Dermis microvascular lymphatic vessel endothelial cell (primary cell): Measurements from ENCODE around the gene PI4KB. TPM values are rescaled to one million over a fixed set of nuclear protein-coding genes. Genes with fewer than 3 reads are reported as not detected.
"Not testable (repeated sequence)": the region's sequence is repeated elsewhere in the genome, so short reads cannot be mapped to it uniquely, and the experiment has no call there.

Source experiments
- DNase-seq, 2 donors: peaks; one replicate each; pipeline versions ENCODE4 v3.0.0 to v3.0.0-alpha.2; 2010; ENCODE audit warnings: low read depth in 2 of 2
- total RNA-seq: library from RNA; depleted of rRNA; stranded (reverse); fragments of >200 nt; gene quantifications from 2 replicates; pipeline ENCODE4 v1.2.1, GENCODE V29; 2014

The PI4KB gene
- 29.7 and 38.1 TPM in 2 replicates for total RNA-seq

DNA sequence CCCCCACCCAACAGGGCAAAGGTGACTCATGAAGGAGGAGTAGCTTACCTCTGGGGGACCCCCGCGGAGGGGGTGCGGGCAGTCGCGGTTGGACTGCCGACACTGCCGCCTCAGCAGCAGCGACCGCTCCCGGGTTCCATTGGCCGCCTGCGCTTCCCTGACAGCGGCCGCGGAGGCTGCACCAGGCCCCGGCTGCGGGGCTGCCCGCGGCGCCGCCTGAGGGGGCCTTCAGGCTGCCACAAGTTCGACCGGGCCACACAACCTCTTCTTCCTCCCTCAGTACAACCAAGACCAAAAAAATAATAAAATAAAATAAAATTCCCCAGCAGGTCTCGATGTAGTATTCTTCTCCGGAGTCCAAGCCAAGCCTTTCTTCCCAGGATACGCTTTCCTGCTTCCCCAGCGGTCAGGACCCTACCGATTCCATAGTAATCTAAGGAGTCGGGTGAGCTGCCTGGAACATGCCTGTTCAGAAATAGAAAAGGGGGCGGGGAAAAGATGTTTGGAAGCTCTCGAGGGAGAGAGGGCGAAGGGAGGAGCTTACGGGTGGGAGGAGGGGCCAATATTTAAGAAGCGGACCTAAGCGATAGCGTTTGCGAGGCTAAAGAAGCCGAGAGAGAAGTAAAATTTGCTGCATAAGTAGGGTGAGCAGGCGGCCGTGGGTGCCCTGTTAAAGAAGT, at the start of gene PI4KB:
Gene PI4KB, minus strand, starts transcription at position 194 of the 680 bp plus-strand sequence. CDS start 10,935 bp downstream, outside the sequence.
- peak; percentile 93 to 98 for DNase-seq

DNA sequence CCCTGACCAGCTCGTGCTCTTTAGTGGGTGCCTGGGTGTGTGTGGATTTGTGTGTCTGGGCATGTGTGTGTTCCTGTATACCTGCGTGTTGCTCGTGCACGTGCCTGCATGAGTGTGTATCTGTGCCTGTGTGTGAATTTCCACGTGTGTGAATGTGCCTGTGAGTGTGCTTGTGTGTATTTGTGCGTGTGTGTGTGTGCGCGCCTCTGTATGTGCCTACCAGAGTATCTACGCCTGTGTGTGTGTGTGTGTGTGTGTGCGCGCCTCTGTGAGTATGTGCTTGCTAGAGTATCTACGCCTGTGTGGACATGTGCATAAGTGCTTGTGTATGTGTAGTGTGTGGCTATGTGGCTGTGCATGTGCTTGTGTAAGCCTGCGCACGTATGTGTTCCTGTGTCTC, 46.0 kb upstream of the PI4KB start:
- DNase-seq: no peak

DNA sequence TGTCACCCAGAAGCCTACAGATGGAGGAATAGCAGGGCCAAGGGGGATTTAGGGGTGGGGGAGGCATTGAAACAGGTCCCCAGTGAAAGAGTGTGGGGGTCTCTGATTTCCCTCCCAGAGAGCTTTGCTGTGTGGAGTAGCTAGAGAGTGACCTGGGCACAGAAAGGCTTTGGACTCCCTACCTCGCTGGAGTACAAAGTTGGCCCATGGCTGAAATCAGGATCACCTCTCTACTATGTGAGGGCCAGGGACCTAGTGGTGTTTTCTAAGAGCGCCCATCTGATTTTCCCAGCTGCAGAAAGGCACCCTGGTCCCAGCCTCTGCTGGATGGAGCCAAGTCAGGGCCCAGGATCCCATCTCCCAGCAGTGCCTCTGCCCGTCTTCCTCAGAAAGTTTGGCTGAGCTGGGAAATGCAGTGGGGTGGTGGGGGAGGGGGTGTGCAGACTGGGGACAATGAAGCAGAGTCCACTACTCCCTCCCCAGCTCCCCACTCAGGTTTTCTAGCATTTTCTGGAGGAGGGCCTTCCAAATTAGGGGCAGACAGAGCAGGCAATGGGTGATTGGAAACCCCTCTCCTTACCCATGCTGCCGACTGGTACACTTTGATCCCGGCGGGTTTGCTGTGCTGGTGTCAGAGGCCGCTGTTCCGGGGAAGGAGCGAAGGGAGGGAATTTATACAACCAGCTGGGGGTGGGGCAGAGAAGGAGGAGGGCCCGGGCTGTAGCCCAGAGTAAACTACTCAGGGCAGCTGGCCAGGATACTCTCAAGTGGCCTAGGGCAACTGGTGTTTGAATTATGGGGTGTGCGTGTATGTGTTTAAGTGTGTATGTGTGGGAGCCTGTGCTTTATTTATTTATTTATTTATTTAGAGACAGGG, 45.1 kb upstream of the PI4KB start, which contains the start of gene SELENBP1:
Gene SELENBP1, minus strand, starts transcription at position 648 of the 877 bp plus-strand sequence. Its CDS starts 64 bp downstream, at position 584.
- peak in 1 of 2 donors; percentile 19 for DNase-seq

DNA sequence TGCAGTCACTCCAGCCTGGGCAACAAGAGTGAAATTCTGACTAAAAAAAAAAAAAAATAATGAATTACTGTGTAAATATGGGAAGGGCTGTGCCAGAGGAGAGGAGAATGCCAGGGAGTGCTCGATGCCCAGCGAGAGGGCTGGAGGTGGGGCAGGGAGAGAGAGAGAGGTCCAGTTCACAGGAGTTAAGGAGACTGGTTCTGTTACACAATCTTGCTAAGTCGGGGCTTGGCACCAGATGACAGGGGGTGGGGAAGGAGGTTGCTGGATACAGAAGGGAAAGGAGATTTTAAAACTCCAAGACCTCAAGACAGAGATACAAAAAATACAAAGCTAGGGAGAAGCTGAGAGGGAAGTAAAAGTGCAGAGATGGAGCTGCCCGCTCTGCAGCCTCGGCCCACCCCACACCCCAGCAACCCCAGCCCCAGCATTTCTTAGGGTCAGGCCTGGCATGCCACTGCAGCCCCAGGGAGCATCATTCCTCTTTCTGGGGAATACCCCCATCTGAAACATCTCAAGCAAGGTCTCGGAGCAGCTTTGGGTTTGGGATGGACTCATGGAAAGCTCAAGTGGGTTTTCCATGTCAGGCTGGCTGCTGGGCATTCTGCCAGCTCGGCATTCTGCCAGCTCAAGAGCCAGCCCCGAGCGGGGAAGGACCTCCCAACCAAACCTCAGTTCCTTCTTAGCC, 44.3 kb upstream of the PI4KB start:
- peak in 1 of 2 donors; percentile 56 for DNase-seq

DNA sequence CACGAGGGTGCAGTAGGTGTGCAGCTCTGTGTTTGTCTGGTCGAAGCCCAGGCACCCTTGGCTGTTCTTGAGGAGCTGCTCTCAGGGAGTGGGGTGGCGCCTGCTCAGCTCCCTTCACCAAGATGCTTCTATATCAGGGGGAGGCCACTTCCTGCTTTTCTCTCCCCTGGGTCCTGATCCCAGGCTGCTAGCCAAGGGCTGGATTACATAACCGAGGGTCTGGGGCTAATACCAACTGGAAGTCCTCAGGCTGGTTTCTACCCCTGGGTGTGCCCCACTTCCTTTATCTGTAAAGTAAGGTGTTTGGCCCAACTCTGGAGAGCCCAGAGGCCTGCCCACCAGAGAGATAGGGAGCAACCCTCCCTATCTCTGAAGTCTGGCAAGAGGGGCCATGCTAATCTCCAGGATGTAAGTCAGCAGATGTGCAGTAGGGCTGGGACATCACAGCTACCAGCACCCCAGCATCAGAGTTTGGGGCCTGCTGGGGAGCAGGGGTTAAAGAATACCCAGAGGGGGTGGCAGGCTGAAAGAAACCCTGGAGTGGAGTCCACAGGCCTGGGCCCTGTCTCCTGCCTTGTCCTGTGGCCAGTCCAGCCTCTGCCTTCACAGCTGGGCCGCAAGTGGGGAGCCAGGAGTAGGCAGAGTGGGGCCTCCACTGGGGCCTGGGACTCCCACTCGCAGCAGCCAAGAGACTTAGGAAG, 43.1 kb upstream of the PI4KB start:
- no peak for DNase-seq

DNA sequence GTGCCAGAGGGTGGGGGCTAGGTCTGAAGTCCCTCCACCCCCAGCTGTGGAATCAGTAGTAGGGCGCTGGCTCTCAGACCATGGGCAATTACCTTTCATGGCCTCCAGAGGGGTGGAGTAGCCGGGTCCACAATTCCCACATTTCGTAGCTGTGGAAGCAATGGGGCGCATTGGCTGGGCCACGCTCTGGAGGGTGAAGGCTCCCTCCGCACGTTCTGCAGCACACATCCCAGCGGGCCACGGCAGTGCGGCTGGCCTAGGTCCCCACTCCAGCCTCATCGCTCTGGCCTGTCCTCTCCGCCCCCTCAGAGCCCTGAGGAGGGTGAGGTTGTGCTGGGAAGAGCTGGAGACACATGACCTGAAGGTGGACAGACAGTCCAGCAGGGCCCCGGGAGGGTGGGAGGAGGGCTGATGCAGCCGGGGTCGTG, 42.4 kb upstream of the PI4KB start:
- DNase-seq: no peak

DNA sequence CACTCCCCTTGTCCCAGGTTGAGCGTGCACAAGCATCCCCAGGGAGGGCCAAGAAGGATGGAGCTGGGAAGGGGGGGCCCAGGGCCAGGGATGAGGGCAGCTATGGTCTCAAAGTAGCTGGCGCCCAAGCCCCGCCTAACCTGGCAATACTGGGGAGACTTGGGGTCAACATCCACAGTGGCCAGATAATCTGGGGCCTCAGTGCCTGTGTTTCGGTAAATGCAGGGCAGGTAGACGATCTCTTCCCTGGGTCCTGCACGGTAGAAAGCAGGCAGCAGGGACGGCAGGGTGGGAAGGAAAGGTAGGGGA, 42.0 kb upstream of the PI4KB start:
- DNase-seq: no peak

DNA sequence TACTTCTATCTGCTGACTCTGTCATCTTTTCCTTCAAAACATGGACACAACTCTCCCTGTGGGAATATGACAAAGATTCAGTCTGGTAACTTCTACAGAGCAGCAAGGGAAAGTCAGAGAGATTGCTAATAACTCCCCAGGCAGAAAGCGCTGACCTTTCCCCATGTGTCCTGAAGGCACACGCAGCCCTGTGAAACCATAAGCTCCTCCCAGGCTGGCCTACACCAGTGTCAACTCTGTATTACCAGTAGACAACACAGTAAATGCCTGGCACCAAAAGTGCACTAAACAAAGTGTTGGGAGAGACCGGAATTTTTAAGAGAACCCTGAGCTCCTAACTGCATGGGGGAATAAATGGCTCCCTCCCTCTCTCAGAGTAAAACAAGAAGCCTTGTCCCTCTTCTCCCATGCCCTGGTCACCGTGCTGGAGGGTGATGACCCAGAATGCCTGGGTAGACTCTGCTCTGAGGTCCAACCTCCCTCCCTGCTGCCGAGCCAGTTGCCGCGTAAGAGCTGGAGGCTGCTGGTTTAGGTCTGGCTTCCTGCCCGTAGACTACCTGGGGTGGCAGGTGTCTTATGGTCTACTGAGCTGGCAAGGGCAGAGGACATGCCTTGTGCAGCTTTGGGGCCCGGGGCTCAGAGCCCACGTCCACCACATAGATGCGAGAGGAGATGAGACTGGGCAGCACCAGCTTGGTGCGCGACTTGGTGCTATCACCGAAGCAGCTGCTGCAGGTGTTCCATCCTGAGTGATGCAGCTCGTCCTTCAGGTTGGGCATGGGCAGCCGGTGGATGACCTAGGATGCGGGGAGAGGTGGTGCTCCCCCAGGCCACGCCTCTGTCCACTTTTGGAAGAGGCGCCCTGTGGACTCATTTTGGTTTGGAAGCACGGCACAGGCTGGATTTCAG, 41.4 kb upstream of the PI4KB start:
- DNase-seq: no peak

DNA sequence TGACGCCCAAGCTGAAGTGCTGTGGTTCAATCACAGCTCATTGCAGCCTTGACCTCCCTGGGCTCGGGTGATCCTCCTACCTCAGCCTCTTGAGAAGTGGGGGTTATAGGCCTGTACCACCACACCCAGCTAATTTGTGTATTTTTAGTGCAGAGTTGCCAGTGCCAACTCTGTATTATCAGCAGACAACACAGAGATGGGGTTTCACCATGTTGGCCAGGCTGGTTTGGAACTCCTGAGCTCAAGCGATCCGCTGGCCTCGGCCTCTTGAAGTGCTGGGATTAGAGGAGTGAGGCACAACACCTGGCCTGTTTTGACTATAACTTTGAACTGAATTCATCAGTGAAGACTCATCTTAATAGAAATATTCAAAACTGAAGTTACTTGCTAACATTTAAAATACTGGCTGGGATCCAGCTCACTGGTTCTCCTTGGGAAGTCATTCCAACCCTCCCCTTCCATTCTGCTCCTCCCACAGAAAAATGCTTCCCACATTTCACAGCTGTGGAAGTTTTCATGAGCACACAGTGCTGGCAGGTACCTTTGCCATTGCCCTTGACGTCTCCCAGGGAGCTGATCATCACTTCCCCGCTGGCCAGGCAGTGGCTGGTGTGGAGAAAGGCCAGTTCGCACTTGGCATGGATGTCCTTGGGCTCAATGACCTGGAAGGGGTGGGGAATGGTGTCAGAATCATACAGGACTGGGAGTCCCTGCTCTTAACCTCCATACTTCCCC, 40.6 kb upstream of the PI4KB start:
- DNase-seq: no peak

DNA sequence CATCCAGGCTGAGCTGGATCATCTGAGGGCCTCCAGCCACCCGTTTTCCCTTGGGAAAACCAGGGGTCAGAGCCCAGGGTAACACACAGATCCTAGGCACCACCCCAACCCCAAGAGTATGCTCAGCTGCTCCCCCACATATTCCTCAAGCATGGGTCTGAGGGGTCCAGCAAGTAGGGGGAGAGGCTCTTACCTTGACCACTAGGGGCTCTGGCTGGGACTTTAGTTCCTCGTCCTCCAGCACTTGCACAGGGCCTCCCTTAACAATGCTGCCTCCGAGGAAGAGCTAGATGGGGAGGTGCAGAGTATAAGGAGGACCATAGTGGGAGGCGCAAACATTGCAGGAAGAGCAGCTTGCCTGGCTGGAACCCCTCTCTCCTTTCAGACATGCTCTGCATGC, 37.8 kb upstream of the PI4KB start:
- DNase-seq: no peak

DNA sequence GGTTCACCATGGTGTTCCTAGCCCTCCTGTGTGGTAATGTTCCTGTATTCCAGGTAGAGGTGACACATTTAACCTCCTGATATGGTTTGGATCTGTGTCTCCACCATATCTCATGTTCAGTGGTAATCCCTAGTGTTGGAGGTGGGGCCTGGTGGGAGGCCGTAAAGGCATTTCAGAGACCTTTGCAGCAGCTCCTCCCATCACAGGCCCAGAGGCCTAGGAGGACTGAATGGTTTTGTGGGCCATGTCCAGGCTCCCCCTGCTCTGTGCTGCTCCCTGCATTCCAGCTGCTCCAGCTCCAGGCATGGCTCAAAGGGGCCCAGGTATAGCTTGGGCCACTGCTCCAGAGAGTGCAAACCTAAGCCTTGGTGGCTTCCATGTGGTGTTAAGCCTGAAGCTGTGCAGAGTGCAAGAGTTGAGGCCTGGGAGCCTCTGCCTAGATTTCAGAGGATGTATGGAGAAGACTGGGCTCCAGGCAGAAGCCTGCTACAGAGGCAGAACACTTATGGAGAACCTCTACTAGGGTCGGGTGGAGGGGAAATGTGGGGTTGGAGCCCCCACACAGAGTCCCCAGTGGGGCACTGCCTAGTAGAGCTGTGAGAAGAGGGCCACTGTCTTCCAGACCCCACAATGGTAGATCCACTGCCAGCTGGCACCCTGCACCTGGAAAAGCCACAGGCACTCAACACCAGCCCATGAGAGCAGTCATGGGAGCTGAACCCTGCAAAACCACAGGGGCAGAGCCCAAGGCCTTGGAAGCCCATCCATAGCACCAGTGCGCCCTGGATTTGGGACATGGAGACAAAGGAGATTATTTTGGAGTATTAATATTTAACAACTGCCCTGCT, 35.3 kb upstream of the PI4KB start:
- DNase-seq: no peak

DNA sequence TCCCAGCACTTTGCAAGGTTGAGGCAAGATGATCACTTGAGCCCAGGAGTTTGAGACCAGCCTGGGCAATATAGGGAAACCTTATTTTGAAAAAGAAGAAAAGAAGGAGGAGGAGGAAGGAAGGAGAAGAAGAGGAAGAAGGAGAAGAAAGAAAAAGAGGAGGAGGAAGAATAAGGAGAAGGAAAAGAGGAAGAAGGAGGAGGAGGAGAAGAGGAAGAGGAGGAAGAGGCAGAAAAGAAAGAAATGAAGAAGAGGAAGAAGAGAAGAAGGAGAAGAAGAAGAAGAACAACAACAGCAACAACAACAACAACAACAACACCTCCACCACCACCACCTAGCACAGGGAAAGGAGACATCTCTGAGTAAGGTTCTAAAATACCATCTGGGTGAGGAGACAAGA, 34.7 kb upstream of the PI4KB start:
- no peak for DNase-seq

DNA sequence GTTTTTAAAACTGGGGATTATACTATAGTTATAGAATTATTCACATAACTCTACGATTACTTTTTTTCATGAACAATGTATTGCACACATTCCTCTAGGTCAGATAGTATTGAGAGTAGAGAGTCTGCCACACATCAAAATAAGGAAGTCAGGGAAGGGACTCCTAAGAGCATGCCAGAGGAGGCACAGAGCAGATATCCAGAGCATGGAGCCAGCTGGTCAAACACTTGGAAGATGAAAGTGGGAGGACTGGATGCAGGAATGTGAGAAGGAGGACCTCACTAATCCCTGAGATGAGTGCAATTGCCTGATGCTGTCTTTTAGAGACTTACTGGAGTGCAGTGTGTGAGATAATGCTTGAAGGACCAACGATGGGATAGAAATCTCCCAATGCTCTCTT, 29.5 kb upstream of the PI4KB start:
- DNase-seq: no peak

DNA sequence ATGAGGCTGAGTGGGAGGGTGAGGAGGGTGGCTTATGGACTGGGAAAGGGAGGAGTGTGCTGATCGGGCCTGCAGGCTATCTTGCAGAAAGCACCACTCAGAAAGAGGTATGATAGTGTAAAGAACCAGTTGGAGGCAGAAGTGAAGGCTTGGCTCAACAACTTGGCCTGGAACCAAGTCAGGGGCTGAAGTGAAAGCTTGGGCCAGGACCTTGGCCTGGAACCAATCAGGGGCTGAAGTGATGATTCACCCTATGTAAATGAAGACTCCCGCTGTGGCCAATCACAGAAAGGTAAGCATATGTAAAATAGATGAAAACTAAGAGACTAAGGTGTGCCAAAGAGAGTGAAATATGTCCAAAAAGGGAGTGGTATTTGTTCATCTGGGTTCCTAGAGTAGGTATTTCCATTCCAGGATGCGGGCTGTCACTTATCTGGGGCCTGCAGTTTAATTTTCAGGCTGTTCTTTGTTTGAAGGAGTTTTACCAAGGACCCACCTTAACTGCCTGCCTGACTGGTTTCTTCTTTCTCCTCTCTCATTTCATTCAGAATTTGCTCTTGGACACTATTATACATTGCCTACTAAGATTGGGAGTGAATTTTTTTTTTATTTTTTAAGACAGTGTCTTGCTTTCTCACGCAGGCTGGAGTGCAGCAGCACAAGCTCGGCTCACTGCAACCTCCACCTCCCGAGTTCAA, 25.0 kb upstream of the PI4KB start:
- DNase-seq: peak; percentile 21 to 49

DNA sequence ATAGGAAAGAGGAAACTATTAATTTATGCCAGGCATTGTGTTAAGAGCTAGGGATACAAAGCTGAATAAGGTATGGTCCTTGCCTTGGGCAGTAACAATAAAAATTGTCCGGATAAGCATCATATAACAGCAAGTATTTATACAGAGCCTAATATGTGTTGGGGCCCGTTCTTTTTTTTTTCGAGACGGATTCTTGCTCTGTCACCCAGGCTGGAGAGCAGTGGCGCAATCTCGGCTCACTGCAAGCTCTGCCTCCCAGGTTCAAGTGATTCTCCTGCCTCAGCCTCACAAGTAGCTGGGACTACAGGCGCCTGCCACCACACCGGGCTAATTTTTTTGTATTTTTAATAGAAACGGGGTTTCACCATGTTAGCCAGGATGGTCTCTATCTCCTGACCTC, 23.1 kb upstream of the PI4KB start:
- DNase-seq: not testable (repeated sequence)

DNA sequence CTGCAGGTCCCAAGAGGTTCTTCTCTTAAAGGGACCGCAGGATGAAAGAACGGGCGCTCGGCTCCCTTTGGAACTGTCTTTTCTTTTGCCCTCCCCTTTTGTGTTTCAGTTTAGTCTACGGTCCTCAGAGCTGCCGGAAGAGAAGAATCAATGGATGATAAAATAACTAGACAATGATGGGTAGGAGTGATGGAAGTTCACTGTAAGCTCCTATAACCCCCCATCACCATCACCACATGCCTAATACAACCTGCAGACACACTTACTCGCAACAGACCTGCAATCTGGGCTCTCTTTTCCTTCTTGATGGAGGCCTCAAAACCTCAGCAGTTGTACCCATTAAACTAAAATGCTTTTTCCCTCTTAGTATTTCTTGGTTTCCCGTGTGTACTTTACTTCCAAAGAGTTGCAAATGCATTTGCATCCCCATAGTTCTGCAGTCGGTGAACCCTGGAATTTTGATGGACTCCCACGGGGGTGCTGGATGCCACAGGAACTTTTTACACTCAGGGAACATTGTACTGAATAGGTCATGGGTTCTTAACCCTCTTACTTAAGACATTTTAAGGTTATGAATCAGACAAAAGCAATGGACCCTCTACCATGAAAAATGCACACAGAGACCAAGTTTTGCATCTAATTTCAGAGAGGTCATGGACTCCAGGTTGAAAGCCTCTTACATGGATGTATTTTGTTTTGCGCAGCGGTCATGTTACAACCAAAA, 20.5 kb upstream of the PI4KB start:
- no peak for DNase-seq

DNA sequence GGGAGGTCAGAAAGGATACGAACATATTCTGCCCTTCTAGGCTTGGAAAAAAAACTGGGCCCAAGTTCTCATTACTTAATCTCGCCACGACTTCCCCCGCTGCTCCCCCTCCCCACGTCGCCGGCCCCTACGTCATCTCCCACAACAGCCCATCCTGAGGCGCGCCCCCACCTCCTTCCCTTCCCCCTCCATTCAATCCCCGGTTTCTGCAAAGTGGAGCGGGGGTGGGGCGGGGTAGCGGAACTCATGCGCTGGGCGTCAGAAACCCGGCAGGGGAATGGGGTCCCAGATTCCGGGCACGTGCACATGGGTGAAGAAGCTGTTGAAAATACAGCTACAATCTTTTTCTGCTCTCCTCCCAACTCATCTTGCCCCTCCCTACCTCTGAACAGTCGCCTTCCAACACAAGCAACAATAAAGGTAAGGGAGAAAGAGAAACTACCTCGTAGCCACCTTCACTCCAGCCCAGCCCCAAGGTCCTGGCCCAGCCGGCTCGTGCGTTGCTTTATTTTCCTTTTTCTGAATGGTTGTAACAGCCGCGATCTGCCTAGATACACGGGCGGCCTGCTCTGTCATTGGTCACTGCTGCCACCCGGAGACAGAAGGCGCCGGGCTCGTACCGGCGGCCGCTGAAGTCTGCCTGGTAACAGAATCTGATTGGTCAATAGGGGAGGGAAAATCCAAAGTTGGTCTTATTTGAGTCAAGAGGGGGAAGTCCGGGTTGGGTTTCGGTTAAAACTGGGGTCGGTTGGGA, 19.7 kb upstream of the PI4KB start, which contains the start of gene RFX5:
Gene RFX5, minus strand, starts transcription at position 484 of the 754 bp plus-strand sequence. CDS start 932 bp downstream, outside the sequence.
- peak; percentile 93 to 98 for DNase-seq
